Esophagus muscularis mucosa (tissue), 3 donors: ENCODE results near the gene UMODL1.

ENCODE experiments used
- POLR2AphosphoS5 ChIP-seq, 2 donors: sonication (generic); formaldehyde crosslinking; IDR thresholded peaks; one replicate each; pipeline ENCODE4 v1.6.1; 2017; ENCODE audit warnings: antibody characterized with exemption in 2 of 2
- TF ChIP-seq, protein P1 (sequence below), 3 experiments: fragments of 200-600 bp in 2 of 3; fragments of 450-650 bp in 1 of 3; sonication (generic) in 2 of 3; IDR thresholded peaks; one replicate each; pipeline ENCODE4 v1.5.1; 2017 to 2019; ENCODE audit warnings: antibody characterized with exemption in 3 of 3, mild to moderate bottlenecking in 2 of 3, moderate library complexity in 1 of 3

GRCh38 chr21:42133131-42133530, 62.0 kb downstream of the UMODL1 start:
- TF ChIP-seq POLR2AphosphoS5 (IDR thresholded peaks at IDR 0.05), result no peak
- TF ChIP-seq, protein P1, sequence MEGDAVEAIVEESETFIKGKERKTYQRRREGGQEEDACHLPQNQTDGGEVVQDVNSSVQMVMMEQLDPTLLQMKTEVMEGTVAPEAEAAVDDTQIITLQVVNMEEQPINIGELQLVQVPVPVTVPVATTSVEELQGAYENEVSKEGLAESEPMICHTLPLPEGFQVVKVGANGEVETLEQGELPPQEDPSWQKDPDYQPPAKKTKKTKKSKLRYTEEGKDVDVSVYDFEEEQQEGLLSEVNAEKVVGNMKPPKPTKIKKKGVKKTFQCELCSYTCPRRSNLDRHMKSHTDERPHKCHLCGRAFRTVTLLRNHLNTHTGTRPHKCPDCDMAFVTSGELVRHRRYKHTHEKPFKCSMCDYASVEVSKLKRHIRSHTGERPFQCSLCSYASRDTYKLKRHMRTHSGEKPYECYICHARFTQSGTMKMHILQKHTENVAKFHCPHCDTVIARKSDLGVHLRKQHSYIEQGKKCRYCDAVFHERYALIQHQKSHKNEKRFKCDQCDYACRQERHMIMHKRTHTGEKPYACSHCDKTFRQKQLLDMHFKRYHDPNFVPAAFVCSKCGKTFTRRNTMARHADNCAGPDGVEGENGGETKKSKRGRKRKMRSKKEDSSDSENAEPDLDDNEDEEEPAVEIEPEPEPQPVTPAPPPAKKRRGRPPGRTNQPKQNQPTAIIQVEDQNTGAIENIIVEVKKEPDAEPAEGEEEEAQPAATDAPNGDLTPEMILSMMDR (IDR thresholded peaks at IDR 0.05), result no peak
